Hepatocyte (in vitro differentiated cells): ENCODE data around the gene PHOSPHO2.

Source experiments
- EZH2 ChIP-seq: fragments of 200-600 bp; sonication (generic); IDR thresholded peaks from 2 replicates; pipeline ENCODE4 v1.6.1; 2016; ENCODE audit warnings: antibody characterized with exemption, mild to moderate bottlenecking, borderline replicate concordance
- EZH2phosphoT487 ChIP-seq: fragments of 200-600 bp; sonication (generic); IDR thresholded peaks from one replicate; pipeline ENCODE4 v1.6.1; 2018; ENCODE audit warnings: antibody characterized with exemption, mild to moderate bottlenecking, low read depth, moderate library complexity; ENCODE audit not compliant: unreplicated experiment, severe bottlenecking
- TF ChIP-seq, protein P1 (sequence below): fragments of 200-600 bp; sonication (generic); IDR thresholded peaks from 2 replicates; pipeline ENCODE4 v1.5.1; 2016; ENCODE audit warnings: antibody characterized with exemption, mild to moderate bottlenecking; ENCODE audit not compliant: poor library complexity

- TF ChIP-seq, protein P1, sequence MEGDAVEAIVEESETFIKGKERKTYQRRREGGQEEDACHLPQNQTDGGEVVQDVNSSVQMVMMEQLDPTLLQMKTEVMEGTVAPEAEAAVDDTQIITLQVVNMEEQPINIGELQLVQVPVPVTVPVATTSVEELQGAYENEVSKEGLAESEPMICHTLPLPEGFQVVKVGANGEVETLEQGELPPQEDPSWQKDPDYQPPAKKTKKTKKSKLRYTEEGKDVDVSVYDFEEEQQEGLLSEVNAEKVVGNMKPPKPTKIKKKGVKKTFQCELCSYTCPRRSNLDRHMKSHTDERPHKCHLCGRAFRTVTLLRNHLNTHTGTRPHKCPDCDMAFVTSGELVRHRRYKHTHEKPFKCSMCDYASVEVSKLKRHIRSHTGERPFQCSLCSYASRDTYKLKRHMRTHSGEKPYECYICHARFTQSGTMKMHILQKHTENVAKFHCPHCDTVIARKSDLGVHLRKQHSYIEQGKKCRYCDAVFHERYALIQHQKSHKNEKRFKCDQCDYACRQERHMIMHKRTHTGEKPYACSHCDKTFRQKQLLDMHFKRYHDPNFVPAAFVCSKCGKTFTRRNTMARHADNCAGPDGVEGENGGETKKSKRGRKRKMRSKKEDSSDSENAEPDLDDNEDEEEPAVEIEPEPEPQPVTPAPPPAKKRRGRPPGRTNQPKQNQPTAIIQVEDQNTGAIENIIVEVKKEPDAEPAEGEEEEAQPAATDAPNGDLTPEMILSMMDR: no peak
- TF ChIP-seq EZH2 (no peak), EZH2phosphoT487 (no peak)
These were observed 26.7 kb upstream of the PHOSPHO2 start for GRCh38 chr2:169667583-169667982.
